ENCODE data around the gene SPRED1. TPM values are rescaled to one million over a fixed set of nuclear protein-coding genes. Genes with fewer than 3 reads are reported as not detected.

Gene SPRED1
- total RNA-seq, 1 experiment from 2014 or later = 10.4 TPM

DNA sequence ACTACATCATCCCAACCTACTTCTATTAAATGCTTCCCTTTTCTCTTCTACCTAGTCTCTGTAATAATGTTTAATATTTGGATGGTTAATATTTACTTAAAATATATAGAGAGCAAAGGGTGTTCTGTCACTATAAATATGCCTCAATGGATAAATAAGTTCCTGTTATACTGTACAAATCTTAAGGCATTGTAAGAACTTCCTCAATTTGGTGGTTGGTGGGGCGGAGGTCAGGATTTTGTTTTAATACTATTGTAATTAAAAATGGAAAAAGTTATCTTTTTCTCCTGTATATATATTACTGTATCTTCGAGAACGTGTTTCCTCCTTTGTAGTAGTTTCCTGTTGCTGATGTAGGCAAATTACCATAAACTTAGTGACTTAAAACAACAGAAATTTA lies 41.5 kb downstream of the SPRED1 start:
- CTCF ChIA-PET = no interaction called here
- Histone ChIP-seq H3K27me3 (replicated peaks; ENCODE audit: control insufficient read depth, insufficient read depth, low read length) (no peaks in the 10 kb centered on the region), H3K9me3 (peaks cover 12% of the 10 kb centered on the region; the same call in 1 of the 2 replicates), H3K4me3 (ENCODE audit: low read depth, low read length) (no peak overlapping the region), H3K36me3 (ENCODE audit: control insufficient read depth, insufficient read depth, low read length) (no peaks in the 10 kb centered on the region; the same call in 1 of the 2 replicates), H3K4me1 (no peaks in the 10 kb centered on the region)
- BruUV-seq (replicated peaks) = no TSS peak
- Mint-ChIP-seq H3K9me3 (ENCODE audit: unreplicated experiment) (peaks cover 13% of the 10 kb centered on the region), H3K27me3 (ENCODE audit: insufficient read depth, unreplicated experiment) (no peaks in the 10 kb centered on the region), H3K4me1 (ENCODE audit: low read depth, unreplicated experiment) (no peaks in the 10 kb centered on the region), H3K36me3 (ENCODE audit: insufficient read depth, unreplicated experiment) (no peaks in the 10 kb centered on the region), H3K27ac (ENCODE audit: unreplicated experiment) (no peak overlapping the region), H3K4me3 (ENCODE audit: unreplicated experiment) (no peak overlapping the region)
- intact Hi-C loops (cut with micrococcal nuclease; ENCODE audit: unreplicated experiment) = no loop called here
- no peak for TF ChIP-seq CTCF (IDR thresholded peaks at IDR 0.05; ENCODE audit: insufficient read depth in 1 of 2, low read depth in 1 of 2, low read length in 1 of 2, severe bottlenecking in 1 of 2, unreplicated experiment in 1 of 2)
- POLR2A ChIA-PET = no interaction called here
- no peak for DNase-seq

DNA sequence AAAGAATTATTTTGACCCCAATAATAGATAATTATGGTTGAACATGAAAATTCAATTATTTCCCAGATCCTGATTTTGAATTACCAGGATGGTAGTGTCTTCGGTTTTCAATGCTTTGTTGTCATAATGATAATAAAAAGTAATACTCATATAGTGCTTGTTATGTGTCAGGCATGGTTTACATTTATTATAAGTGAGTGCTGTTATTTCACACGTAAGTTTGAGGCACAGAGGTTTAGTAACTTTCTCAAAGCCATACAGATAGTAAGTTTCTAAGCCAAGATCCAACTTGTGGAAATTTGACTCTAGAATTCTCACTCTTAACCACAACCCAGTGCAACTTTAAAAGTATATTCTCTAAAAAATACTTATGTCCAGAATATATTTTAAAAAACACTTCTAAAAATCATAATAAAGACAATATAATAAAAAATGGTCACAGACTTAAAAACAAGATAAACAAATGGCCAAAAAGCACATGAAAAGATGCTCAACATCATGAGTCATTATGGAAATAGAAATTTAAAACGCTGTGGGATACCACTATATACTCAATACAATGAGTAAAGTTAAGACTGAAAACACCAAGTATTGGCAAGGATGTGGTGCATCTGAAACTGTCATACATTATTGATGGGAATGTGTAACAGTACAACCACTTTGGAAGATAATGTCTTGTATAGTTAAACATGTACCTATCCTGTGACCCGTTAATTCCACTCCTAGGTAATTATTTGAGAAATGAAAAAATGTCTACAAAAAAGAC lies 45.2 kb downstream of the SPRED1 start:
- Histone ChIP-seq H3K27me3 (replicated peaks; ENCODE audit: control insufficient read depth, insufficient read depth, low read length) (no peaks in the 10 kb centered on the region), H3K36me3 (ENCODE audit: control insufficient read depth, insufficient read depth, low read length) (no peaks in the 10 kb centered on the region), H3K4me1 (no peaks in the 10 kb centered on the region), H3K9me3 (no peaks in the 10 kb centered on the region), H3K4me3 (ENCODE audit: low read depth, low read length) (no peak overlapping the region)
- CTCF ChIA-PET = no interaction called here
- H3K4me3 Mint-ChIP-seq (ENCODE audit: unreplicated experiment) = no peak overlapping the region
- POLR2A ChIA-PET = no interaction called here
- no peak for DNase-seq
- peaks cover 7% of the 10 kb centered on the region for H3K36me3 Mint-ChIP-seq (ENCODE audit: insufficient read depth, unreplicated experiment)
- H3K9me3 Mint-ChIP-seq (ENCODE audit: unreplicated experiment) = no peaks in the 10 kb centered on the region
- TF ChIP-seq CTCF (IDR thresholded peaks at IDR 0.05; ENCODE audit: insufficient read depth in 1 of 2, low read depth in 1 of 2, low read length in 1 of 2, severe bottlenecking in 1 of 2, unreplicated experiment in 1 of 2) = no peak
- H3K27ac Mint-ChIP-seq (ENCODE audit: unreplicated experiment) = no peak overlapping the region
- H3K27me3 Mint-ChIP-seq (ENCODE audit: insufficient read depth, unreplicated experiment) = no peaks in the 10 kb centered on the region
- intact Hi-C loops (cut with micrococcal nuclease; ENCODE audit: unreplicated experiment) = no loop called here
- BruUV-seq (replicated peaks) = no TSS peak
- no peaks in the 10 kb centered on the region for H3K4me1 Mint-ChIP-seq (ENCODE audit: low read depth, unreplicated experiment)

DNA sequence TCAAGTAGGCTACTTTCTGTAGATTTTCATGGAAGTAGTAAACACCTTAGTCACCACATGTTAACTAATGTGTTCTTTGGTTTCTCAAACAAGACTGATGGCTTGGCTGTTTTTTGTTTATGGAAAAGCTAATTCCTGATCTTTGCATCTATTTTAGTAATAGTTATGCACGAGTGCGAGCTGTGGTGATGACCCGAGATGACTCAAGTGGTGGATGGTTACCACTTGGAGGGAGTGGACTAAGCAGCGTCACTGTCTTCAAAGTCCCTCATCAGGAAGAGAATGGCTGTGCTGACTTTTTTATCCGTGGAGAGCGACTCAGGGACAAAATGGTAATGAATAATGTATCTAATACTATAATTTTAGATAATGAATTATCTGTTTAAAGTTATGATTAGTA lies 46.6 kb downstream of the SPRED1 start:
- Histone ChIP-seq H3K4me1 (no peaks in the 10 kb centered on the region), H3K9me3 (no peaks in the 10 kb centered on the region), H3K4me3 (ENCODE audit: low read depth, low read length) (no peak overlapping the region), H3K36me3 (ENCODE audit: control insufficient read depth, insufficient read depth, low read length) (no peaks in the 10 kb centered on the region), H3K27me3 (replicated peaks; ENCODE audit: control insufficient read depth, insufficient read depth, low read length) (no peaks in the 10 kb centered on the region)
- Mint-ChIP-seq H3K27ac (ENCODE audit: unreplicated experiment) (no peak overlapping the region), H3K36me3 (ENCODE audit: insufficient read depth, unreplicated experiment) (peaks cover 7% of the 10 kb centered on the region), H3K9me3 (ENCODE audit: unreplicated experiment) (no peaks in the 10 kb centered on the region), H3K27me3 (ENCODE audit: insufficient read depth, unreplicated experiment) (no peaks in the 10 kb centered on the region), H3K4me3 (ENCODE audit: unreplicated experiment) (no peak overlapping the region), H3K4me1 (ENCODE audit: low read depth, unreplicated experiment) (no peaks in the 10 kb centered on the region)
- POLR2A ChIA-PET = interaction anchor here (0.6 kb wide), 1 partner anchor 135 kb away, joined by 5 read pairs; no protein-coding TSS in a partner anchor
- no peak for TF ChIP-seq CTCF (IDR thresholded peaks at IDR 0.05; ENCODE audit: insufficient read depth in 1 of 2, low read depth in 1 of 2, low read length in 1 of 2, severe bottlenecking in 1 of 2, unreplicated experiment in 1 of 2)
- CTCF ChIA-PET = no interaction called here
- BruUV-seq (replicated peaks) = no TSS peak
- DNase-seq = no peak
- intact Hi-C loops (cut with micrococcal nuclease; ENCODE audit: unreplicated experiment) = no loop called here

Data from Caco-2 (cell line).